ENCODE results near the gene ATPAF2.

DNA sequence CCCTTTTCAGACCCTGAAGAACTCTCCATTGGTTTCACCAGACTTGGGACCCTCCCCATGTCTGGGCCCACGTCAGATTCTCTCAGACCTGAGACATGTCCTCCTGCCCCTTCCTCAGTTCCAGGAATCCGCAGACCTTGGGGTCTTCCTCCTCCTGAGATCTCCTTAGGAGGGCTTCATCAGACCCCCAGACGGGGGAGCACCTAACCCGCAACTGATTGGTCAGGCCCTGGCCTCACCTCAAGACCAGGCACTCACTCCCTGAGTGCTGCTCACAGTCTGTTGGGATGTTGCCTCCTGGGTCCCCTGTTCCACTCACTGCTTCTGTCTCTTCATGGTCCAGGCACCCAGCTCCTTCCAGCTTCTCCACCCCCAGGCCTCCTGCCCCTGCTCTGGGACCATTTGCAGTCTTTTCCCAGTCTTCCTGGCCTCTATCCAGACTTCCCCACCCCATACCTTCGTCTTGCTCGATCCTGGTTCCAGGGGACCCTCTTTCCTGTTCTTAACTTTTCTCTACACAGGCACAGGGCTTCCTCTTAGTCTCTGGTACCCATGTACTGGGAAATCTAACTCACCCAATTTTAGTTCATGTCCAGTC, 1.4 kb upstream of the ATPAF2 start:
- TF ChIP-seq, protein P1, sequence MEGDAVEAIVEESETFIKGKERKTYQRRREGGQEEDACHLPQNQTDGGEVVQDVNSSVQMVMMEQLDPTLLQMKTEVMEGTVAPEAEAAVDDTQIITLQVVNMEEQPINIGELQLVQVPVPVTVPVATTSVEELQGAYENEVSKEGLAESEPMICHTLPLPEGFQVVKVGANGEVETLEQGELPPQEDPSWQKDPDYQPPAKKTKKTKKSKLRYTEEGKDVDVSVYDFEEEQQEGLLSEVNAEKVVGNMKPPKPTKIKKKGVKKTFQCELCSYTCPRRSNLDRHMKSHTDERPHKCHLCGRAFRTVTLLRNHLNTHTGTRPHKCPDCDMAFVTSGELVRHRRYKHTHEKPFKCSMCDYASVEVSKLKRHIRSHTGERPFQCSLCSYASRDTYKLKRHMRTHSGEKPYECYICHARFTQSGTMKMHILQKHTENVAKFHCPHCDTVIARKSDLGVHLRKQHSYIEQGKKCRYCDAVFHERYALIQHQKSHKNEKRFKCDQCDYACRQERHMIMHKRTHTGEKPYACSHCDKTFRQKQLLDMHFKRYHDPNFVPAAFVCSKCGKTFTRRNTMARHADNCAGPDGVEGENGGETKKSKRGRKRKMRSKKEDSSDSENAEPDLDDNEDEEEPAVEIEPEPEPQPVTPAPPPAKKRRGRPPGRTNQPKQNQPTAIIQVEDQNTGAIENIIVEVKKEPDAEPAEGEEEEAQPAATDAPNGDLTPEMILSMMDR (IDR thresholded peaks at IDR 0.05; ENCODE audit: insufficient read depth, low read length, poor library complexity, severe bottlenecking) = no peak
- no peak for TF ChIP-seq EZH2phosphoT487 (conservative IDR thresholded peaks at IDR 0.05; ENCODE audit: low read length)
